Heart left ventricle (tissue), 16 donors: ENCODE measurements around the gene GPC6. TPM values are rescaled to one million over a fixed set of nuclear protein-coding genes. Genes with fewer than 3 reads are reported as not detected.

Source experiments
- ATAC-seq, 4 donors: fragments of 200-7000 bp; cut with Tn5 transposase; one replicate each; pipeline ENCODE4 v1.9.1; 2020 to 2022; ENCODE audit warnings: moderate library complexity in 4 of 4, mild to moderate bottlenecking in 3 of 4, moderate number of reproducible peaks in 1 of 4
- DNase-seq, 5 donors: peaks; one replicate each; pipeline ENCODE4 v3.0.0-alpha.2; 2020
- H3K27ac ChIP-seq, 12 donors: fragments of 200-600 bp; sonication (generic) in 4 of 12; one replicate each; pipeline versions ENCODE4 v1.5.0 to v1.8.0; 2016 to 2022; ENCODE audit warnings: mild to moderate bottlenecking in 2 of 12
- H3K27me3 ChIP-seq, 9 donors: fragments of 200-600 bp; sonication (generic) in 2 of 9; one replicate each; pipeline versions ENCODE4 v1.5.1 to v1.8.0; 2016 to 2022; ENCODE audit warnings: mild to moderate bottlenecking in 3 of 9
- H3K36me3 ChIP-seq, 9 donors: fragments of 200-600 bp; sonication (generic) in 2 of 9; one replicate each; pipeline versions ENCODE4 v1.5.0 to v1.8.0; 2018 to 2022; ENCODE audit warnings: mild to moderate bottlenecking in 2 of 9
- H3K4me1 ChIP-seq, 12 donors: fragments of 200-600 bp; sonication (generic) in 4 of 12; one replicate each; pipeline versions ENCODE4 v1.5.0 to v1.8.0; 2016 to 2022; ENCODE audit warnings: mild to moderate bottlenecking in 3 of 12
- H3K4me3 ChIP-seq, 12 donors: fragments of 200-600 bp; sonication (generic) in 4 of 12; one replicate each; pipeline versions ENCODE4 v1.5.0 to v1.8.0; 2017 to 2022; ENCODE audit warnings: mild to moderate bottlenecking in 9 of 12, moderate library complexity in 4 of 12
- H3K9me3 ChIP-seq, 12 donors: fragments of 200-600 bp; sonication (generic) in 4 of 12; one replicate each; pipeline versions ENCODE4 v1.5.0 to v1.8.0; 2016 to 2022; ENCODE audit warnings: mild to moderate bottlenecking in 1 of 12
- CTCF ChIP-seq, 12 donors: fragments of 200-600 bp; sonication (generic) in 4 of 12; IDR thresholded peaks; one replicate each; pipeline versions ENCODE4 v1.5.0 to v1.8.0; 2018 to 2022; ENCODE audit warnings: antibody characterized with exemption in 12 of 12, mild to moderate bottlenecking in 5 of 12
- POLR2A ChIP-seq, 2 donors: fragments of 450-650 bp; IDR thresholded peaks; one replicate each; pipeline ENCODE4 v1.6.1; 2017; ENCODE audit warnings: antibody characterized with exemption in 2 of 2, mild to moderate bottlenecking in 2 of 2, moderate library complexity in 2 of 2
- WGBS, 4 donors: extraction: QIAGEN DNeasy Blood & Tissue Kit in 2 of 4; methylation state at CpG; one replicate each; pipeline versions ENCODE4 v1.1.5 to v1.1.7; 2013 to 2018; 5-methylcytosine and 5-hydroxymethylcytosine counted together
- intact Hi-C, 10 donors: fragments of 100-400 bp; cut with DNase I; formaldehyde crosslinking; loops; one replicate each; pipeline versions ENCODE4 v1.11.1 to v1.14.2; 2022
- polyA plus RNA-seq, 2 donors: library from polyadenylated mRNA; stranded (reverse); fragments of 200-250 nt; gene quantifications; one replicate each; pipeline ENCODE4 v1.2.3, GENCODE V29; 2013
- total RNA-seq, 9 donors: library from RNA; depleted of rRNA in 2 of 9; stranded (reverse); fragments of >200 nt in 2 of 9; fragmentation: NEBNext Ultra II Directional in 3 of 9; extraction: Animal tissue kit (Norgen Biotek cat#: 25700) in 3 of 9; gene quantifications; one replicate each; pipeline versions ENCODE4 v1.1.0 to v1.2.4, GENCODE V29; 2016 to 2023
- donor health status: ischemic (EF 13 %, LVEDD 7.1; RV severe dilation, severe dysfunction).
- donor health status: healthy with polysubstance abuse.
- donor health status: DM: no; HTN: yes; CAD: no.
- donor health status: DM: no; HTN: no; CAD: no.
- donor health status: ischemic (EF 25% LVEDD 6.9; RV normal size, moderate dysfunction).
- donor health status: ischemic (EF 25% LVEDD 5.7; RV mildly dilated, moderate dysfunction).
- donor health status: healthy.
- donor health status: DM: yes; HTN: yes; CAD: no.
- donor health status: ischemic (EF 35%, LVEDD 5.7; RV mildly dilated, moderate dysfunction).
- donor health status: nonischemic (EF 11% LVEDD 7.7; RV severe dilation, severe dysfunction).
- donor health status: DM: yes; HTN: yes; CAD: no.
- donor health status: PGD.
- donor health status: ischemic (EF 29% LVEDD 5.4; RV normal size, mild dysfunction).
- donor health status: nonischemic (EF 23%, LVEDD 6.1; RV moderate dilation, normal function).

The GPC6 gene
- total and polyA plus RNA-seq, 11 donors = 0.08 to 6.2 (median 2.0) TPM

GRCh38 chr13:93249364-93250306, 23.0 kb downstream of the GPC6 start:
- Histone ChIP-seq H3K36me3 (no peaks in the 10 kb centered on the region), H3K27ac (no peak overlapping the region), H3K4me1 (no peaks in the 10 kb centered on the region), H3K9me3 (no peaks in the 10 kb centered on the region), H3K27me3 (no peaks in the 10 kb centered on the region), H3K4me3 (no peak overlapping the region)
- intact Hi-C loops = no loop called here
- DNase-seq (no peak), ATAC-seq (no peak)
- no peak for TF ChIP-seq POLR2A (IDR thresholded peaks at IDR 0.05)
- TF ChIP-seq CTCF (IDR thresholded peaks at IDR 0.05) = no peak
- WGBS, 4 donors = 87 to 91% (median 87%) methylated on average over 7 of the region's 7 CpGs

GRCh38 chr13:93254775-93255174, 28.2 kb downstream of the GPC6 start:
- no peak overlapping the region for H3K27ac ChIP-seq
- no peak overlapping the region for H3K4me3 ChIP-seq
- ATAC-seq (no peak), DNase-seq (no peak)
- TF ChIP-seq POLR2A (IDR thresholded peaks at IDR 0.05) (no peak), CTCF (IDR thresholded peaks at IDR 0.05) (no peak)
- no peaks in the 10 kb centered on the region for H3K4me1 ChIP-seq
- H3K36me3 ChIP-seq = no peaks in the 10 kb centered on the region
- H3K9me3 ChIP-seq = no peaks in the 10 kb centered on the region
- 54 to 62% (median 58%) methylated on average over 4 of the region's 4 CpGs for WGBS, 4 donors
- intact Hi-C loops = no loop called here
- H3K27me3 ChIP-seq = no peaks in the 10 kb centered on the region

- Histone ChIP-seq H3K27me3 (no peaks in the 10 kb centered on the region), H3K9me3 (no peaks in the 10 kb centered on the region), H3K4me3 (no peak overlapping the region), H3K36me3 (no peaks in the 10 kb centered on the region), H3K4me1 (no peaks in the 10 kb centered on the region), H3K27ac (no peak overlapping the region)
- ATAC-seq = no peak
- TF ChIP-seq CTCF (IDR thresholded peaks at IDR 0.05) = no peak
- no peak for TF ChIP-seq POLR2A (IDR thresholded peaks at IDR 0.05)
- WGBS, 4 donors = 78 to 93% (median 83%) methylated on average over 2 of the region's 2 CpGs
- intact Hi-C loops = no loop called here
- no peak for DNase-seq
Observed at GRCh38 chr13:93256998-93257397, 30.4 kb downstream of the GPC6 start.

- intact Hi-C loops = no loop called here
- ATAC-seq = no peak
Observed at GRCh38 chr13:93259527-93260080, 33.0 kb downstream of the GPC6 start.

More at GRCh38 chr13:93259527-93260080, 33.0 kb downstream of the GPC6 start:
- H3K9me3 ChIP-seq = no peaks in the 10 kb centered on the region
- H3K4me1 ChIP-seq = no peaks in the 10 kb centered on the region
- H3K4me3 ChIP-seq = no peak overlapping the region
- TF ChIP-seq CTCF (IDR thresholded peaks at IDR 0.05) (no peak), POLR2A (IDR thresholded peaks at IDR 0.05) (no peak)
- DNase-seq = no peak
- H3K27me3 ChIP-seq = no peaks in the 10 kb centered on the region
- no peak overlapping the region for H3K27ac ChIP-seq
- H3K36me3 ChIP-seq = no peaks in the 10 kb centered on the region
